Neural progenitor cell (in vitro differentiated cells): Measurements from ENCODE around the gene KCNIP1. TPM values are rescaled to one million over a fixed set of nuclear protein-coding genes. Genes with fewer than 3 reads are reported as not detected.
"Not testable (repeated sequence)": the region's sequence is repeated elsewhere in the genome, so short reads cannot be mapped to it uniquely, and the experiment has no call there.

Experiments used
- DNase-seq: peaks from one replicate; pipeline ENCODE4 v3.0.0-alpha.2; 2016; ENCODE audit warnings: low spot score
- H2AFZ ChIP-seq: fragments of 200-600 bp; sonication (generic); replicated peaks from 2 replicates; pipeline ENCODE4 v1.6.1; 2016; ENCODE audit warnings: antibody characterized with exemption
- H3F3A ChIP-seq: fragments of 200-600 bp; sonication (generic); 2 replicates; pipeline ENCODE4 v1.6.1; 2016; ENCODE audit warnings: antibody characterized with exemption, low read depth
- H3K27ac ChIP-seq: fragments of 200-600 bp; sonication (generic); 2 replicates; pipeline ENCODE4 v1.5.1; 2016; ENCODE audit warnings: mild to moderate bottlenecking
- H3K27me3 ChIP-seq: fragments of 200-600 bp; sonication (generic); 2 replicates; pipeline ENCODE4 v1.6.1; 2016; ENCODE audit warnings: mild to moderate bottlenecking, moderate library complexity
- H3K36me3 ChIP-seq: fragments of 200-600 bp; sonication (generic); 2 replicates; pipeline ENCODE4 v1.5.1; 2016
- H3K4me1 ChIP-seq: fragments of 200-600 bp; sonication (generic); 2 replicates; pipeline ENCODE4 v1.6.1; 2016; ENCODE audit warnings: mixed run types
- H3K4me2 ChIP-seq: fragments of 200-600 bp; sonication (generic); 2 replicates; pipeline ENCODE4 v1.6.1; 2016
- H3K4me3 ChIP-seq: fragments of 200-600 bp; sonication (generic); 2 replicates; pipeline ENCODE4 v1.5.1; 2016
- H3K79me2 ChIP-seq: fragments of 200-600 bp; sonication (generic); 2 replicates; pipeline ENCODE4 v1.6.1; 2016; ENCODE audit warnings: low read depth
- H3K9ac ChIP-seq: fragments of 200-600 bp; sonication (generic); 2 replicates; pipeline ENCODE4 v1.6.1; 2016
- H3K9me3 ChIP-seq: fragments of 200-600 bp; sonication (generic); 2 replicates; pipeline ENCODE4 v1.5.1; 2016; ENCODE audit warnings: low read depth
- H4K20me1 ChIP-seq: fragments of 200-600 bp; sonication (generic); 2 replicates; pipeline ENCODE4 v1.6.1; 2016; ENCODE audit warnings: low read depth
- H3K27ac Mint-ChIP-seq: 3 replicates; pipeline ENCODE4 v1.8.0; 2021; ENCODE audit warnings: mixed read lengths
- H3K27me3 Mint-ChIP-seq: 2 replicates; pipeline ENCODE4 v1.8.0; 2022; ENCODE audit warnings: low read depth, mild to moderate bottlenecking, inconsistent platforms, moderate library complexity, mixed read lengths; ENCODE audit not compliant: insufficient read depth
- H3K36me3 Mint-ChIP-seq: 3 replicates; pipeline ENCODE4 v1.8.0; 2021; ENCODE audit warnings: mixed read lengths
- H3K4me1 Mint-ChIP-seq: 3 replicates; pipeline ENCODE4 v1.8.0; 2021; ENCODE audit warnings: mixed read lengths
- H3K4me3 Mint-ChIP-seq: 3 replicates; pipeline ENCODE4 v1.8.0; 2021; ENCODE audit warnings: mild to moderate bottlenecking, moderate library complexity, mixed read lengths
- H3K9me3 Mint-ChIP-seq: 3 replicates; pipeline ENCODE4 v1.8.0; 2020; ENCODE audit warnings: mixed read lengths
- CTCF ChIP-seq: fragments of 200-600 bp; sonication (generic); IDR thresholded peaks from 2 replicates; pipeline ENCODE4 v1.5.1; 2017; ENCODE audit warnings: antibody characterized with exemption, mild to moderate bottlenecking
- EZH2 ChIP-seq: fragments of 200-600 bp; sonication (generic); IDR thresholded peaks from 2 replicates; pipeline ENCODE4 v1.6.1; 2017; ENCODE audit warnings: antibody characterized with exemption, mild to moderate bottlenecking, moderate library complexity
- EZH2phosphoT487 ChIP-seq: fragments of 200-600 bp; sonication (generic); IDR thresholded peaks from 2 replicates; pipeline ENCODE4 v1.6.1; 2017; ENCODE audit warnings: antibody characterized with exemption
- total RNA-seq: library from RNA; depleted of rRNA; stranded (reverse); fragments of >200 nt; gene quantifications from 2 replicates; pipeline ENCODE4 v1.2.3, GENCODE V29; 2015; ENCODE audit warnings: low replicate concordance

Gene KCNIP1
- total RNA-seq, 1 donor from 2014 or later = 2.8 TPM

GRCh38 chr5:170761048-170761707 lies 257.4 kb downstream of the KCNIP1 start:
- H3K36me3 Mint-ChIP-seq = no peaks in the 10 kb centered on the region
- Histone ChIP-seq H3K27me3 (peaks cover 13% of the 10 kb centered on the region), H3K36me3 (no peaks in the 10 kb centered on the region), H3F3A (no peaks in the 10 kb centered on the region), H3K4me3 (no peak overlapping the region), H3K9ac (no peak overlapping the region), H3K4me2 (no peak overlapping the region), H3K27ac (no peak overlapping the region), H3K9me3 (no peaks in the 10 kb centered on the region), H4K20me1 (no peaks in the 10 kb centered on the region), H3K4me1 (peaks cover 8% of the 10 kb centered on the region), H3K79me2 (no peaks in the 10 kb centered on the region), H2AFZ (no peak overlapping the region)
- no peak for DNase-seq
- H3K27ac Mint-ChIP-seq = no peak overlapping the region
- H3K27me3 Mint-ChIP-seq = peaks cover 4% of the 10 kb centered on the region
- TF ChIP-seq CTCF (no peak), EZH2 (no peak), EZH2phosphoT487 (no peak)
- no peaks in the 10 kb centered on the region for H3K9me3 Mint-ChIP-seq
- H3K4me3 Mint-ChIP-seq = no peak overlapping the region
- peaks cover 5% of the 10 kb centered on the region for H3K4me1 Mint-ChIP-seq

- H3K27me3 ChIP-seq = peaks cover 13% of the 10 kb centered on the region
- no peaks in the 10 kb centered on the region for H3K79me2 ChIP-seq
- H3K9me3 Mint-ChIP-seq = no peaks in the 10 kb centered on the region
- H3K27ac ChIP-seq = no peak overlapping the region
- peaks cover 4% of the 10 kb centered on the region for H3K27me3 Mint-ChIP-seq
- H3K36me3 Mint-ChIP-seq = no peaks in the 10 kb centered on the region
- DNase-seq = no peak
- no peak overlapping the region for H2AFZ ChIP-seq
- H3K9me3 ChIP-seq = no peaks in the 10 kb centered on the region
- H3K36me3 ChIP-seq = no peaks in the 10 kb centered on the region
- TF ChIP-seq CTCF = no peak
- no peak overlapping the region for H3K4me3 ChIP-seq
- H3K27ac Mint-ChIP-seq = no peak overlapping the region
- peaks cover 8% of the 10 kb centered on the region for H3K4me1 ChIP-seq
- peak overlapping the region; percentile 42 for H3K4me2 ChIP-seq
- no peaks in the 10 kb centered on the region for H3F3A ChIP-seq
- no peak overlapping the region for H3K4me3 Mint-ChIP-seq
- no peak overlapping the region for H3K9ac ChIP-seq
- H3K4me1 Mint-ChIP-seq = peaks cover 5% of the 10 kb centered on the region
- H4K20me1 ChIP-seq = no peaks in the 10 kb centered on the region
These were observed 257.9 kb downstream of the KCNIP1 start for GRCh38 chr5:170761708-170762066.

GRCh38 chr5:170762298-170762697 lies 258.5 kb downstream of the KCNIP1 start:
- not testable (repeated sequence) for H3K4me3 Mint-ChIP-seq, H3K9me3 Mint-ChIP-seq
- H3K27me3 ChIP-seq = peaks cover 13% of the 10 kb centered on the region

GRCh38 chr5:170765868-170766267 lies 262.0 kb downstream of the KCNIP1 start:
- H3K4me1 ChIP-seq, H3K27ac ChIP-seq, H2AFZ ChIP-seq, H3K4me3 Mint-ChIP-seq, H3K4me2 ChIP-seq, H3K27me3 Mint-ChIP-seq, H3K27ac Mint-ChIP-seq, DNase-seq, H3K4me1 Mint-ChIP-seq, H3K9ac ChIP-seq, H3K9me3 ChIP-seq, H3K36me3 ChIP-seq, H3K4me3 ChIP-seq, H3K79me2 ChIP-seq, H3K9me3 Mint-ChIP-seq, H3K36me3 Mint-ChIP-seq, H3F3A ChIP-seq, H4K20me1 ChIP-seq: not testable (repeated sequence)
- H3K27me3 ChIP-seq = peaks cover 11% of the 10 kb centered on the region

More at GRCh38 chr5:170762298-170762697, 258.5 kb downstream of the KCNIP1 start:
- H3K36me3 Mint-ChIP-seq, H3K27me3 Mint-ChIP-seq, H2AFZ ChIP-seq, H3K4me3 ChIP-seq, H3K9ac ChIP-seq, H3K4me1 ChIP-seq, H4K20me1 ChIP-seq, H3K4me2 ChIP-seq, H3F3A ChIP-seq, H3K9me3 ChIP-seq, H3K4me1 Mint-ChIP-seq, H3K27ac ChIP-seq, H3K36me3 ChIP-seq, H3K79me2 ChIP-seq, DNase-seq, H3K27ac Mint-ChIP-seq: not testable (repeated sequence)
